AG09309 (cell line): ENCODE measurements around the gene ALDH6A1.

ENCODE experiments used
- DNase-seq: peaks from one replicate; pipeline ENCODE4 v3.0.0-alpha.2; 2010; ENCODE audit warnings: low read depth
- H3K4me3 ChIP-seq: 2 replicates; pipeline ENCODE4 v1.5.1; 2011; ENCODE audit warnings: mild to moderate bottlenecking, low read depth, low read length, moderate library complexity; ENCODE audit not compliant: control insufficient read depth
- TF ChIP-seq, protein P1 (sequence below): IDR thresholded peaks from 2 replicates; pipeline ENCODE4 v1.5.1; 2011; ENCODE audit warnings: mild to moderate bottlenecking, low read depth, low read length, inconsistent platforms; ENCODE audit not compliant: insufficient read depth, control insufficient read depth; ENCODE audit errors: missing control alignments

The ALDH6A1 gene

DNA sequence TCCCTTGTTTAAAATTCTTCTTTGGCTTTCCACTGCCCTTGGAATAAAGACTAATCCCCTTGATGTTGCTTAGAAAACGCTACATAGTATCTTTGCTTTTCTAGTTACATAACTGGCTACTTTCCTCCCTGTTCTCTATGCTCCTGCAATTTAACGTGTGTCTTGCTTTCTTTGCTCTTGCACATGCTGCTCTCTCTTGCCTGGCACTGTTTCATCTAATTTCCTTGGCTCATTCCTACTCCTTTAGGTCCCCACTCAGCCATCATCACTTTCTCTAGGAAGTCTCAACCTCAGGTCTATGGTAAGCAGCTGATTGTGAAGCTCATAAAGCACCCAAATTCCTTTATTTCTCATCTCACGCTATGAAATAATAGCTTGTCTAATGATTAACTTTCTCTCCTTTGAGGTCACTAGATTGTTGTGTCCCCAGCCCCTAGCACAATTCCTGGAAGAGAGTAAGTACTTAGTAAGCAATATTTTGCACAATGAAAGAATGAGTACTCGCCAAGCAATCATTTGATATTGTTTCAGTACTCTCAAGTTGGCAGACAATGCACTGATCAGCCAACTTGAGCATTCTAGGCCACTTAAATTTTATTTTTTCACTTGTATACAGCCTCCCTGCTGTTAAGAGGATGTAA is 3.3 kb downstream of the ALDH6A1 start:
- no peak for DNase-seq
- TF ChIP-seq, protein P1, sequence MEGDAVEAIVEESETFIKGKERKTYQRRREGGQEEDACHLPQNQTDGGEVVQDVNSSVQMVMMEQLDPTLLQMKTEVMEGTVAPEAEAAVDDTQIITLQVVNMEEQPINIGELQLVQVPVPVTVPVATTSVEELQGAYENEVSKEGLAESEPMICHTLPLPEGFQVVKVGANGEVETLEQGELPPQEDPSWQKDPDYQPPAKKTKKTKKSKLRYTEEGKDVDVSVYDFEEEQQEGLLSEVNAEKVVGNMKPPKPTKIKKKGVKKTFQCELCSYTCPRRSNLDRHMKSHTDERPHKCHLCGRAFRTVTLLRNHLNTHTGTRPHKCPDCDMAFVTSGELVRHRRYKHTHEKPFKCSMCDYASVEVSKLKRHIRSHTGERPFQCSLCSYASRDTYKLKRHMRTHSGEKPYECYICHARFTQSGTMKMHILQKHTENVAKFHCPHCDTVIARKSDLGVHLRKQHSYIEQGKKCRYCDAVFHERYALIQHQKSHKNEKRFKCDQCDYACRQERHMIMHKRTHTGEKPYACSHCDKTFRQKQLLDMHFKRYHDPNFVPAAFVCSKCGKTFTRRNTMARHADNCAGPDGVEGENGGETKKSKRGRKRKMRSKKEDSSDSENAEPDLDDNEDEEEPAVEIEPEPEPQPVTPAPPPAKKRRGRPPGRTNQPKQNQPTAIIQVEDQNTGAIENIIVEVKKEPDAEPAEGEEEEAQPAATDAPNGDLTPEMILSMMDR, result no peak
- no peak overlapping the region for H3K4me3 ChIP-seq

DNA sequence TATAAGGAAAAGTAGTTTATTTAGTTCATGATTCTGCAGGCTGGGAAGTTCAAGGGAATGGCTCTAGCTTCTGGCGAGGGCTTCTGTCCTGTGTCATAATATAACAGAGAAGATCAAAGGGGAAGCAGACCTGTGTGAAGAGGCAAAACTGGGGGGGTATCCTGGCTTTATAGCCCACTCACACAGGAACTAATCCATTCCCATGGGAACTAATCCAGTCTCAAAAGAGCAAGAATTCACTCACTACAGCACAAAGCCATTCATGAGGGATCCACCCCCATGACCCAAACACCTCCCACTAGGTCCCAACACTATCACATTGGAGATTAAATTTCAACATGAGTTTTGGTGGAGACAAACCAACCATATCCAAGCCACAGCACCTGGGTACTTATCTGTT is 6.9 kb downstream of the ALDH6A1 start:
- no peak for DNase-seq
- TF ChIP-seq, protein P1, result no peak
- no peak overlapping the region for H3K4me3 ChIP-seq

DNA sequence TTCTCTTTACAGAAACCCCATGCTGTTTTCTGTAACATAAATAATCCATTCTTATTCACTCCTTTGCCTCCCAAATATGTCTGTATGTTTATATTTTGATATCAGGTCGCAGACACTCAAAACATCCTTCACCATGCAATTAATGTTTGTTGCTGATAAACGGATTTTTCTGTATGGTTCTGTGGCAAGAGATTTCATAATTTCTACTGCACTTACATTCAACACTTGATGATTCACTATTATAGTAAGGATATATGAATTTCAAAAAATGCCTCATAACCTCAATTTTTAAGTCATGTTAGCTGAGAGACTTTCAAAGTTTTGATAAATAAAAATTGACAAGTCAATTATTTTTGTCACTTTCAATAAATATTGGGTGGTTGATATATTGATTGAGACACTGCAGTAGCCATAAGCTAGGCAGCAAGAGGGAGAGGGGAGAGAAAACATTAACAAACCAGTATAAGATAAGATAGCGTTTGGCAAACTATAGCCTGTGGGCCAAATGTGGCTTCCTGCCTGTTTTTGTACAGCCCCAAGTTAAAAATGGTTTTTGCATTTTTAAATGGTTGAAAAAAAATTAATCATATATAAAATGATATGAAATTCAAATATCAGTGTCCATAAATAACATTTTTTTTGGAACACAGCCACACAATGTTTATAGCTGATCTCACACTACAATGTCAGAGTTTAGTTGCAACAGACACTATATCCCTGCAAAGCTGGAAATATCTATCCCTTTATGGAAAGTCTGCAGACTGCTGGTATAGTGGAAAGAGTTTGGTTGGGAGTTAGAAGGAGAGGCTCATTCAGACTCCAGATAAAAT is 18.3 kb downstream of the ALDH6A1 start:
- DNase-seq, result no peak
- TF ChIP-seq, protein P1, result no peak
- no peak overlapping the region for H3K4me3 ChIP-seq

DNA sequence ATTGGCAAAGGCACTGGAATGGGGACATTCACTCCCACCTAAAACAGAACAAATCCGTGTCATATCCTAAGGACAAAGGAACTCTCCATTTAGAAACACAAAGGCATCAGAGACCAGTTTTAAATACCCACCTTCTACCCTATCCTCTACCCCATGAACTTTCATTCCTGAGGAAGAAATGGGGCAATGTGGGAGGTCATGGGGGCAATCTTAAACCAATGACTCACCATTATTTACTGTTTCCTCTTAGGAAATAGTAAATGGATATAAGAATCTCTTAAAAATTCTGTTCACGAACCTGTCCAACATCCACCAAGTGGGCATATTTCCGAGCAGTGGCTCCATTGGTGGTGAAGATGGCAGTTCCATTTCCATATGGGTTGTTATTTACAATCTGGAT is 19.4 kb downstream of the ALDH6A1 start:
- TF ChIP-seq, protein P1, result no peak
- no peak overlapping the region for H3K4me3 ChIP-seq
- DNase-seq, result no peak

DNA sequence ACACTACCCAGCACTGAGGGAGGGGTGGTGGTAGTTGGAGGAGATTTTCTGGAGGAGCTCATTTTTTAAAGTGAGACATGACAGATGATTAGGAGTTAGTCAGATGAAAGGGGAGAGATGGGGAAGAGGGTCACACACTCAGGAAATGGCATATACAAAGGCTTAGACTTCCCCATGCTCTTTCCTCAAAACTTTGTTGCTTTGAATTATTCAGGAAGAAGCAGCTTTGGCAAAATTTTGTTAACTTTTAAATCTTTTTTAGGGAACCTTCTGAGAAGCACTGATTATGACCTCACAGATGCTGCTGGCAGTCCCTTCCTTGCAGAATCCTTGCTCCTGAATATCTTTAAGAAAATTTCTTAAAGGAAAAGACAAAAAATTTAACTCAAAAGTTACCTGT is 19.8 kb downstream of the ALDH6A1 start:
- no peak overlapping the region for H3K4me3 ChIP-seq
- no peak for DNase-seq
- TF ChIP-seq, protein P1, result no peak

DNA sequence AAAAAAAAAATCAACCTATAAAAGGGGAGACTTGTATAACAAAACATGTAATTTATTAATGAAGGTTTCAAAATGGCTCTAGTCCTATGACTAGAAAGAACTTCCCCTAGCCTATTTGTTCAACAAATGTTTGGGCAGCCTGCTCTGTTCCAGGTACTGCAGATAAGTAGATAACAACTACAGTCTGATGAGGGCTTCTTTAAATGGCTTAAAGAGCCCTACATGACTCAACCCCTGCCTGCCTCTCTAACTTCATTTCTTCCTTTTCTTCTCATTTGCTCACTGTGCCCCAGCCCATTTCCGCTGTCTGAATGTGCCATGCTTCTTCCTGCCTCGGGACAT is 21.5 kb downstream of the ALDH6A1 start:
- TF ChIP-seq, protein P1, result no peak
- H3K4me3 ChIP-seq, result no peak overlapping the region
- DNase-seq, result no peak
